Left lung (tissue), 10 donors: Measurements from ENCODE around the gene DAAM1. TPM values are rescaled to one million over a fixed set of nuclear protein-coding genes. Genes with fewer than 3 reads are reported as not detected.

Experiments used
- ATAC-seq: fragments of 200-7000 bp; cut with Tn5 transposase; one replicate; pipeline ENCODE4 v1.9.1; 2020; ENCODE audit warnings: moderate library complexity
- DNase-seq, 4 donors: peaks; one replicate each; pipeline ENCODE4 v3.0.0-alpha.2; 2013 to 2020
- H3K27ac ChIP-seq, 2 donors: fragments of 200-600 bp; sonication (generic) in 1 of 2; one replicate each; pipeline versions ENCODE4 v1.5.0 to v1.8.0; 2020 to 2021
- H3K27me3 ChIP-seq, 2 donors: fragments of 200-600 bp; sonication (generic) in 1 of 2; one replicate each; pipeline versions ENCODE4 v1.5.0 to v1.8.0; 2020 to 2021
- H3K36me3 ChIP-seq, 2 donors: fragments of 200-600 bp; sonication (generic) in 1 of 2; one replicate each; pipeline versions ENCODE4 v1.5.0 to v1.8.0; 2020 to 2021
- H3K4me1 ChIP-seq, 2 donors: fragments of 200-600 bp; one replicate each; pipeline ENCODE4 v1.8.0; 2021
- H3K4me3 ChIP-seq, 2 donors: fragments of 200-600 bp; sonication (generic) in 1 of 2; one replicate each; pipeline versions ENCODE4 v1.5.0 to v1.8.0; 2020 to 2021; ENCODE audit warnings: mild to moderate bottlenecking in 1 of 2
- H3K9me3 ChIP-seq, 2 donors: fragments of 200-600 bp; sonication (generic) in 1 of 2; one replicate each; pipeline versions ENCODE4 v1.5.0 to v1.8.0; 2020 to 2021
- CTCF ChIP-seq, 2 donors: fragments of 200-600 bp; sonication (generic) in 1 of 2; IDR thresholded peaks; one replicate each; pipeline versions ENCODE4 v1.5.0 to v1.8.0; 2021; ENCODE audit warnings: antibody characterized with exemption in 2 of 2
- intact Hi-C, 2 donors: fragments of 100-400 bp; cut with DNase I; formaldehyde crosslinking; loops; one replicate each; pipeline versions ENCODE4 v1.11.2 to v1.14.2; 2022
- polyA plus RNA-seq, 6 donors: library from polyadenylated mRNA; unstranded; fragments of 120-200 nt; gene quantifications; one replicate each; pipeline ENCODE4 v1.2.1, GENCODE V29; 2013; ENCODE audit not compliant: insufficient read length in 6 of 6
- total RNA-seq, 2 donors: library from RNA; stranded (reverse); fragmentation: NEBNext Ultra II Directional; extraction: Animal tissue kit (Norgen Biotek cat#: 25700); gene quantifications; one replicate each; pipeline ENCODE4 v1.2.1, GENCODE V29; 2021
- donor health status: DM: no; HTN: yes; CAD: no.
- donor health status: DM: no; HTN: no; CAD: no.

DAAM1 gene
- total and polyA plus RNA-seq, 8 donors = 47.5 to 68.4 (median 51.0) TPM

GRCh38 chr14:59342516-59343484 is 154.3 kb downstream of the DAAM1 start:
- peaks cover 0 to 2% of the 10 kb centered on the region in 2 donors for H3K4me1 ChIP-seq
- H3K9me3 ChIP-seq = no peaks in the 10 kb centered on the region
- peak; percentile 86 for ATAC-seq
- peaks cover 0 to 11% of the 10 kb centered on the region in 2 donors for H3K36me3 ChIP-seq
- H3K27ac ChIP-seq = no peak overlapping the region
- no peak overlapping the region for H3K4me3 ChIP-seq
- no peak for DNase-seq
- no peak for TF ChIP-seq CTCF (IDR thresholded peaks at IDR 0.05)
- intact Hi-C loops = no loop called here
- H3K27me3 ChIP-seq = no peaks in the 10 kb centered on the region

GRCh38 chr14:59343585-59343984 is 155.1 kb downstream of the DAAM1 start:
- TF ChIP-seq CTCF (IDR thresholded peaks at IDR 0.05) = no peak
- no peaks in the 10 kb centered on the region for H3K27me3 ChIP-seq
- no peak overlapping the region for H3K4me3 ChIP-seq
- peaks cover 0 to 2% of the 10 kb centered on the region in 2 donors for H3K4me1 ChIP-seq
- H3K9me3 ChIP-seq = no peaks in the 10 kb centered on the region
- no peak for DNase-seq
- H3K27ac ChIP-seq = no peak overlapping the region
- ATAC-seq = no peak
- intact Hi-C loops = no loop called here
- H3K36me3 ChIP-seq = peaks cover 0 to 18% of the 10 kb centered on the region in 2 donors

GRCh38 chr14:59344016-59344415 is 155.5 kb downstream of the DAAM1 start:
- DNase-seq (no peak), ATAC-seq (no peak)
- intact Hi-C loops = no loop called here
- no peak for TF ChIP-seq CTCF (IDR thresholded peaks at IDR 0.05)
- H3K36me3 ChIP-seq = peaks cover 0 to 18% of the 10 kb centered on the region in 2 donors
- no peaks in the 10 kb centered on the region for H3K9me3 ChIP-seq
- H3K27ac ChIP-seq = no peak overlapping the region
- no peaks in the 10 kb centered on the region for H3K27me3 ChIP-seq
- peaks cover 3 to 4% of the 10 kb centered on the region in 2 donors for H3K4me1 ChIP-seq
- H3K4me3 ChIP-seq = no peak overlapping the region

- intact Hi-C loops = no loop called here
Observed at GRCh38 chr14:59344691-59345455, 156.4 kb downstream of the DAAM1 start.

More at GRCh38 chr14:59344691-59345455, 156.4 kb downstream of the DAAM1 start:
- no peaks in the 10 kb centered on the region for H3K9me3 ChIP-seq
- DNase-seq (no peak), ATAC-seq (no peak)
- H3K27me3 ChIP-seq = no peaks in the 10 kb centered on the region
- TF ChIP-seq CTCF (IDR thresholded peaks at IDR 0.05) = no peak
- H3K4me3 ChIP-seq = no peak overlapping the region
- H3K4me1 ChIP-seq = peaks cover 9 to 10% of the 10 kb centered on the region in 2 donors
- H3K27ac ChIP-seq = no peak overlapping the region
- peaks cover 0 to 14% of the 10 kb centered on the region in 2 donors for H3K36me3 ChIP-seq
